Measurements from ENCODE around the gene CTRL.
"Not testable (repeated sequence)": the region's sequence is repeated elsewhere in the genome, so short reads cannot be mapped to it uniquely, and the experiment has no call there.

Gene CTRL

DNA sequence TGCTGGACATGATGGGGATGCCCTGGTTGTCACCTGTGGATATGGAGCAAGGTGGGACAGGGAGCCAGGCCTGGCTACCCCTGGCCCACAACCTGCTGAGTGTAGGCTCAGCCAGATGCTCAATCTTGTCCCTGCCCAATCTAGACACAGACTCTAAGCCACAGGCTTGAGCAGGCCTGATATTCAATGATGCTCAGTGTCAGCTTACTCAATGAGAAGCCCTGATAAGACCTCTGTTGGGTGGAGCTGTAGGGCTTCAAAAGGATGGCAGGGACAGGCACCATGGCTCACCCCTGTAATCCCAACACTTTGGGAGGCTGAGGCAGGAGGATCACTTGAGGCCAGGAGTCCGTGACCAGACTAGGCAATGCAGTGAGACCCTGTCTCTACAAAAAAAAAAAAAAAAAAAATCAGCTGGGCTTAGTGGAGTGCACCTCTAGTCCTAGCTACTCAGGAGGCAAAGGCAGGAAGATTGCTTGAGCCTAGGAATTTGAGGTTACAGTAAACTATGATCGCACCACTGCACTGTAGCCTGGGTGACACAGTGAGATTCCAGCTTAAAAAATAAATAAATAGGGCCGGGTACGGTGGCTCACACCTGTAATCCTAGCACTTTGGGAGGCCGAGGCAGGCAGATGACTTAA, 8.9 kb upstream of the CTRL start:
- no peak for DNase-seq

- DNase-seq, result no peak
Observed at GRCh38 chr16:67939507-67940445, 8.1 kb upstream of the CTRL start.

DNA sequence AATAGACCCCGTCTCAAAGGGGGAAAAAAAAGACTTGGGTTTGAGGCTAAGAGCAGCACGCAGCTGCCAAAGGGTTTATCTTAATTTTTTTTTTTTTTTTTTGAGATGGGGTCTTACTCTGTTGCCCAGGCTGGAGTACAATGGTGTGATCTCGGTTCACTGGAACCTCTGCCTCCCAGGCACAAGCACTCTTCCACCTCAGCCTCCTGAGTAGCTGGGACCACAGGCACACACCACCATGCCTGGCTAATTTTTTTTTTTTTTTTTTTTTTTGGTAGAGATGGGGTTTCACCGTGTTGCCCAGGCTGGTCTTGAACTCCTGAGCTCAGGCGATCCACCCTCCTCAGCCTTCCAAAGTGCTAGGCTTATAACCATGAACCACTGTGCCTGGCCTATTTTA, 6.1 kb upstream of the CTRL start:
- not testable (repeated sequence) for DNase-seq

GRCh38 chr16:67936880-67937605, 5.4 kb upstream of the CTRL start:
- DNase-seq, result no peak

DNA sequence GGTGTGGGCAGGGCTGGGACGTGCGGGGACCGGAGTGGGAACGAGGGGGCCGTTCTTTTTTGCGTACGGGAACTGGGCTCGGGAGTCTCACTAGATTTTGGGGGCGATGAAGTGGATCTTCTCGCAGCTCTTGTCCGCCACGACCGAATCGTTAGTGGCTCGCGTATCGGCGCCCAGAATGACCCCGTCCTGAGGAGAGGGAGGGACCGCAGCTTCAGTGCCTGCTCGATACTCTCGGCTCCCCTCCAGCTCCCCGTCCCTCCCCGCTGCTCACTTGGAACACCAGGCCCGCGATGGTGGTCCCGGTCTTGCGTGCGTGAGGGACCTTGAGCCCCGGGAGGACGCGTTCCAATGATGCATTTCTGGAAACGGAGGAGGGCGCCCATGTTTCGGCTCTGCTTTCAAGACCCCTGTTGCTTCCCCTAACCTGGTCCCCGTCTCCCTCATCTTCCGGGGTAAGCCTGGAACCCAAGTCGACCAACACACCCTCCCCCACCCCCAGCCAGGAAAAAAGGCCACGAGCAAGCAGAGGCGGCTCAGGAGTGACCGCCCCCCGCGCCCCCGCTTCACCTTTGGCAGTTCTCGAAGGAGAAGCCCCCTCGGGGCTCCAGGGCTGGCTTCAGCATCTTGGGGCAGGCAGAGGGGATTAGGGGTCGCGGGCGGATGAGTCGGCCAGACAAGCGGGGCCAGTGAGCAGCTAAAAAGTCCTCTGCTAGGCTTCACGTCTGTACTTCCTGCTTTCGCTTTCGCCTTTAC, 4.6 kb upstream of the CTRL start, which contains the start of gene PSMB10:
Gene PSMB10 (minus strand): TSS at position 727 of the 756 bp plus-strand sequence. CDS start 101 bp downstream, at position 626.
- DNase-seq, result no peak

GRCh38 chr16:67935402-67936123, 3.9 kb upstream of the CTRL start:
- peak; percentile 77 for DNase-seq

DNA sequence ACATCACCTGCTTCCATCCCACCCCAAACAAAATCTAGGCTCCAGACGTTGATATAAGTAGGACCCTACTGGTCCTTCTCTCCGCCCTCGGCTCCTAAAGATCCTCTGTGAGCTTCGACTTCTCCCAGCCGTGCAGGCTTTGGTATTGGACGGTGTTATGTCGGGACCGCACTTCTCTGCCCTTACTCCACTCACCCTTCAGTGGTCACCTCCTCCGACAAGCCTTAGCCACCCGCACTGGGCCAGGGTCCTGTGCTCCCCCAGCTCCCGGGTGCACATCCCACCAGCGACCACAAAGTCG, 3.4 kb upstream of the CTRL start:
- no peak for DNase-seq

GRCh38 chr16:67934306-67935100, 2.8 kb upstream of the CTRL start:
- DNase-seq, result no peak

GRCh38 chr16:67933805-67934204, 2.1 kb upstream of the CTRL start:
- DNase-seq, result no peak

DNA sequence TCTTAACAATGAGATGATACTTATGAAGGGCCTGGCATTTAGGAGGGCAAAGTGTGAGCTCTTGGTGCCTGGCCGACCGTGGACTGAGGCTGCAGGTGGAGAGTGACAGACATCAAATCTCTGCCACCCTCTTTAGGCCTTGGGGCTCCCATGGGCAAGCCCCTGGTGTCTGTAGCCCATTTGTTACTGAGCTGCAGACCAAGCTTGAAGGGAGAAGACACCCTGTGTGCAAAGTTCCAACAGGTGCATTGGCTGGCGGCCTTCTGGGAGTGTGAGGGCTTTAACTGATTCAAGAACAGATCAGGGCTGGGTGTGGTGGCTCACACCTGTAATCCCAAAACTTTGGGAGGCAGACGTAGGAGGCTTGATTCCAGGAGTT, 789 bp upstream of the CTRL start:
- no peak for DNase-seq

DNA sequence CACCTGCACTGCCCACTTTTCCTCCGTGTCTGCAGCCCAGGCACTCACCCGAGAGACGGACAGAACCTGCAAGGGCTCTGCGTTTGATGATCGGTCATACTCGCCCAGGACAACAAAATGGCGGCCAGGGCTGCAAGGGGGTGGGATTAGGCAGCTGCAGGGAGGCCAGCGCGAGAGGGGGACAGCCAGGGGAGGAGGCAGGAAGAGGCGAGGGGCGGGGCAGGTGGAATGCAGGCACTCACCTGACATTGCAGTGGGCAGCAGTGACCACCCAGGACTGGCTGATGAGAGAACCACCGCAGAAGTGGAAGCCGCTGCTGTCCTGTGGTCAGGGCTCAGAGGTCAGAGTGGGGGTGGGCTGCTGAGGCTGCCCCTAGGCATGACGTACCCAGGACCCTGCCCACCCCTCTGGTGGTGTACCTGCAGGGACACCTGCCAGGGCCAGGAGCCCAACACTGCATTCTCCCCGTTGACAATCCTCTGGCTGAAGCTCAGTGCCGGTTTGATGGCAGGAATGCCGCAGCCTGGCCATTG, 917 bp downstream of the CTRL start:
- no peak for DNase-seq

- no peak for DNase-seq
Observed at GRCh38 chr16:67930191-67930590, 1.5 kb downstream of the CTRL start.

- no peak for DNase-seq
Observed at GRCh38 chr16:67928561-67929364, 2.9 kb downstream of the CTRL start.

DNA sequence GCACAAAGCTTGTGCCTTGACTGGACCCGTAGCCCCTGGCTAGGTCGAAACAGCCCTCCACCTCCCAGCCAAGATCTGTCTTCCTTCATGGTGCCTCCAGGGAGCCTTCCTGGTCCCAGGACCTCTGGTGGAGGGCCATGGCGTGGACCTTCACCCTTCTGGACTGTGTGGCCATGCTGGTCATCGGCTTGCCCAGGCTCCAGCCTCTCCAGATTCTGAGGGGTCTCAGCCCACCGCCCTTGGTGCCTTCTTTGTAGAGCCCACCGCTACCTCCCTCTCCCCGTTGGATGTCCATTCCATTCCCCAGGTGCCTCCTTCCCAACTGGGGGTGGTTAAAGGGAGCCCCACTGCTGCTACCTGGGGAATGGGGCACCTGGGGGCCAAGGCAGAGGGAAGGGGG, 3.5 kb downstream of the CTRL start:
- no peak for DNase-seq

DNA sequence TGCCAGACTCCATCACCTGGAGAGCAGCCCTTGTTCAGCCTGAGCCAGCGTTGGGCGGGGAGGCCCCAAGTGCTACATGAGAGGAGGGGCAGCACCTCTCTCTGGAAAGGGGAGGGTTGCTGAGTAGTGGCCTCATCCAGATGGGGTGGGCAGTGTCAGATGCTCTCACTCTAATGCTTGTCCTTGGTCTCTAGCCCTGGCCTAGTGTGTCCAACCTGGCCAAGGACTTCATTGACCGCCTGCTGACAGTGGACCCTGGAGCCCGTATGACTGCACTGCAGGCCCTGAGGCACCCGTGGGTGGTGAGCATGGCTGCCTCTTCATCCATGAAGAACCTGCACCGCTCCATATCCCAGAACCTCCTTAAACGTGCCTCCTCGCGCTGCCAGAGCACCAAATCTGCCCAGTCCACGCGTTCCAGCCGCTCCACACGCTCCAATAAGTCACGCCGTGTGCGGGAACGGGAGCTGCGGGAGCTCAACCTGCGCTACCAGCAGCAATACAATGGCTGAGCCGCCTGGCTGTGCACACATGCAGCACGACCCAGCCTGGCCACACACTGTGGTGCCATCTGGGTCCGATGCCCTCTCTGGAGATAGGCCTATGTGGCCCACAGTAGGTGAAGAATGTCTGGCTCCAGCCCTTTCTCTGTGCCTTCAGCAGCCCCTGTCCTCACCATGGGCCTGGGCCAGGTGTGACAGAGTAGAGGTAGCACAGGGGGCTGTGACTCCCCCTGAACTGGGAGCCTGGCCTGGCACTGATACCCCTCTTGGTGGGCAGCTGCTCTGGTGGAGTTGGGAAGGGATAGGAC, 4.3 kb downstream of the CTRL start:
- no peak for DNase-seq

GRCh38 chr16:67926181-67926750, 5.4 kb downstream of the CTRL start:
- no peak for DNase-seq

DNA sequence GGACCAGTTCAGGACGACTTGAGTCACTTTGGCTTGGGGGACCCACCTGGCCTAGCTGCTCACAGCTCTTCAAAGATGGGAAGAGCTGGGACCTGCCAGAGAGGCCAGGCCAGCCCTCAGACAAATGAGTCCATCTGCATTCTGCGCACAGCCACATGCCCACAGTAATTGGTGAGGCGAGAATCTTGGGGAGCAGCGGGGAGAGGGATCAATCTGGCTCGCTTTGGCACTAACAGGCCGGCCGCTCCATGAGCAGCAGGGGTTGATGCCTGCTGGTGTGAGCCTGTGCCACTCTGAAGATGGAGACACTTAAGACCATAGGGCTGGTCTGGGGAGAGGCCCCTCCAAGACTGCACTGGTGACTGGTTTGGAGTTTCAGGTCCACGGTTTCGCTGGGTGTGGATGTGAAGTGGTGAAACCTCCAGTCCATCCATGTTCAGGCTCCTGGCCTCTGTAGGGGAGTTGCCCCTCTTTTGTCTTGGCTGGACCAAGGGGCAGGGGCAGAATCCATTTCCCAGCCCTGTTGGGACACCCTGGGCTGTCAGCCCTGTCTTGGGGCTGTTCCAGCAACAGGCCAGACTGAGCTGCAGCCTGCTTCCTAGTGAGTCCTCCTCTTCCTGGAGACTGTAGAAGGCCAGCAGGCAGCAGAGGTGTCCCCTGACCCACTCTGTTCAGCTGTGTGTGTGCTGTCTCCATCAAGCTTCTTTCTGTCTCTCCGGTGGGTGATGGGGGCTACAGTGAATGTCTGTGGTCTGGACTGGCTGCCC, 7.3 kb downstream of the CTRL start:
- no peak for DNase-seq

- DNase-seq, result no peak
Observed at GRCh38 chr16:67923414-67924116, 8.1 kb downstream of the CTRL start.
